Fibroblast of peridontal ligament (primary cell): Measurements from ENCODE around the gene RPL32.
"Not testable (repeated sequence)": the region's sequence is repeated elsewhere in the genome, so short reads cannot be mapped to it uniquely, and the experiment has no call there.

Experiments
- DNase-seq: peaks from one replicate; pipeline ENCODE4 v3.0.0-alpha.2; 2010; ENCODE audit errors: extremely low read depth

The RPL32 gene

GRCh38 chr3:12868039-12869034 lies 27.0 kb upstream of the RPL32 start:
- peak; percentile 80 for DNase-seq

GRCh38 chr3:12866836-12867235 lies 25.5 kb upstream of the RPL32 start:
- no peak for DNase-seq

- no peak for DNase-seq
Measured at GRCh38 chr3:12865271-12865670, 23.9 kb upstream of the RPL32 start.

GRCh38 chr3:12862387-12862786 lies 21.0 kb upstream of the RPL32 start:
- no peak for DNase-seq

GRCh38 chr3:12861611-12862010 lies 20.2 kb upstream of the RPL32 start:
- no peak for DNase-seq

- DNase-seq: no peak
Measured at GRCh38 chr3:12859840-12860239, 18.5 kb upstream of the RPL32 start.

GRCh38 chr3:12856626-12857025 lies 15.3 kb upstream of the RPL32 start:
- no peak for DNase-seq

- DNase-seq: no peak
Measured at GRCh38 chr3:12854565-12854964, 13.2 kb upstream of the RPL32 start.

GRCh38 chr3:12853847-12854246 lies 12.5 kb upstream of the RPL32 start:
- DNase-seq: not testable (repeated sequence)

- no peak for DNase-seq
Measured at GRCh38 chr3:12852201-12852600, 10.8 kb upstream of the RPL32 start.

GRCh38 chr3:12845811-12846210 lies 4.4 kb upstream of the RPL32 start:
- DNase-seq: no peak

GRCh38 chr3:12842469-12842868 lies 1.1 kb upstream of the RPL32 start:
- no peak for DNase-seq

GRCh38 chr3:12841970-12842328 lies 584 bp upstream of the RPL32 start:
- DNase-seq: no peak

GRCh38 chr3:12840591-12841148 lies 695 bp downstream of the RPL32 start:
- no peak for DNase-seq

- DNase-seq: not testable (repeated sequence)
Measured at GRCh38 chr3:12840148-12840547, 1.2 kb downstream of the RPL32 start.

GRCh38 chr3:12839156-12839946 lies 2.0 kb downstream of the RPL32 start:
- DNase-seq: no peak

- peak; percentile 56 for DNase-seq
Measured at GRCh38 chr3:12838179-12838965, 3.0 kb downstream of the RPL32 start.

GRCh38 chr3:12837295-12837986 lies 3.9 kb downstream of the RPL32 start:
- DNase-seq: no peak

GRCh38 chr3:12835052-12835665 lies 6.2 kb downstream of the RPL32 start:
- DNase-seq: no peak
